Temporal lobe (tissue), 2 donors: ENCODE results near the gene MUC22. TPM values are rescaled to one million over a fixed set of nuclear protein-coding genes. Genes with fewer than 3 reads are reported as not detected.

Experiments used
- small RNA-seq: library from RNA; depleted of rRNA; stranded (forward); fragments of <200 nt; gene quantifications from one replicate; pipeline ENCODE3, GENCODE V24; 2014; ENCODE audit warnings: low replicate concordance
- total RNA-seq: library from RNA; depleted of rRNA; stranded (reverse); fragments of >200 nt; gene quantifications from one replicate; pipeline ENCODE4 v1.2.3, GENCODE V29; 2014

Gene MUC22
- total RNA-seq, 1 donor from 2014 or later = not detected

Small RNAs within 50 kb of the gene (small RNA-seq; reads per million reads assigned to genes)
- gene RNU6-1133P = 0.13 reads per million

Other genes with a start within 250 kb of the MUC22 start
- gene DDR1, start 126.0 kb upstream of the MUC22 start, total RNA-seq = 147 TPM
- 20.7 TPM for gene GTF2H4, start 102.3 kb upstream of the MUC22 start, total RNA-seq
- 23.4 TPM for gene VARS2, start 96.2 kb upstream of the MUC22 start, total RNA-seq
- not detected for gene SFTA2, start 78.3 kb upstream of the MUC22 start, total RNA-seq
- not detected for gene MUCL3, start 69.5 kb upstream of the MUC22 start, total RNA-seq
- gene MUC21, start 26.8 kb upstream of the MUC22 start, total RNA-seq = not detected
- gene C6orf15, start 102.1 kb downstream of the MUC22 start, total RNA-seq = not detected
- gene PSORS1C1, start 104.3 kb downstream of the MUC22 start, total RNA-seq = not detected
- gene CDSN, start 110.0 kb downstream of the MUC22 start, total RNA-seq = not detected
- gene PSORS1C2, start 128.6 kb downstream of the MUC22 start, total RNA-seq = not detected
- gene CCHCR1, start 147.3 kb downstream of the MUC22 start, total RNA-seq = 6.1 TPM
- 3.4 TPM for gene TCF19, start 148.1 kb downstream of the MUC22 start, total RNA-seq
- not detected for gene POU5F1, start 160.2 kb downstream of the MUC22 start, total RNA-seq